GM12878 (cell line): ENCODE measurements around the gene RADIL. TPM values are rescaled to one million over a fixed set of nuclear protein-coding genes. Genes with fewer than 3 reads are reported as not detected.

Source experiments
- ATAC-seq: fragments of 200-7000 bp; cut with Tn5 transposase; 3 replicates; pipeline ENCODE4 v1.9.1; 2020; ENCODE audit warnings: mild to moderate bottlenecking, moderate library complexity
- BruUV-seq: library from RNA; stranded (reverse); fragments of 400-500 nt; replicated peaks from 2 replicates; lab custom pipeline; 2021; lab: Mats Ljungman, UMichigan
- CTCF ChIA-PET: fragments of 300-600 bp; sonication (Branson Sonifier 250); formaldehyde crosslinking; extraction: SDS; loops from one replicate; lab custom pipeline; 2021; ENCODE audit warnings: inconsistent platforms; lab: Yijun Ruan, JAX
- POLR2A ChIA-PET: fragments of 350-600 bp; formaldehyde crosslinking; extraction: SDS; loops from one replicate; lab custom pipeline; 2021; ENCODE audit warnings: inconsistent platforms; lab: Charles Lee
- RAD21 ChIA-PET: fragments of 300-600 bp; sonication (Branson Sonifier 250); formaldehyde crosslinking; loops from one replicate; lab custom pipeline; 2023; ENCODE audit warnings: antibody characterized with exemption; ENCODE audit not compliant: unreplicated experiment; lab: Charles Lee
- SMC1A ChIA-PET: fragments of 300-600 bp; sonication (Branson Sonifier 250); formaldehyde crosslinking; loops from one replicate; lab custom pipeline; 2023; ENCODE audit not compliant: unreplicated experiment, uncharacterized antibody; lab: Charles Lee
- DNase-seq: peaks from one replicate; pipeline ENCODE4 v3.0.0-alpha.2; 2011; ENCODE audit warnings: low read depth, low spot score
- FAIRE-seq: peaks from 3 replicates; lab custom pipeline; 2011; peaks lifted over from hg19 to GRCh38; lab: Jason Lieb, UNC
- H2AFZ ChIP-seq: 2 replicates; pipeline ENCODE4 v1.6.0; 2011; ENCODE audit warnings: low read depth, low read length, control low read depth; ENCODE audit not compliant: control insufficient read depth
- H3K27ac ChIP-seq: 2 replicates; pipeline ENCODE4 v1.5.1; 2011; ENCODE audit warnings: control low read depth; ENCODE audit not compliant: control insufficient read depth, insufficient read depth
- H3K27me3 ChIP-seq, 2 experiments: replicated peaks in 1 of 2; 2 replicates each; pipeline versions ENCODE4 v1.6.0 to v1.6.1; 2011; ENCODE audit warnings: low read length in 1 of 2; ENCODE audit not compliant: control insufficient read depth in 2 of 2, insufficient read depth in 2 of 2
- H3K36me3 ChIP-seq, 2 experiments: 2 replicates each; pipeline ENCODE4 v1.5.1; 2011; ENCODE audit warnings: low read length in 1 of 2; ENCODE audit not compliant: control insufficient read depth in 2 of 2, insufficient read depth in 2 of 2
- H3K4me1 ChIP-seq: 2 replicates; pipeline ENCODE4 v1.6.1; 2011; ENCODE audit warnings: mild to moderate bottlenecking, low read length, moderate library complexity, mixed read lengths; ENCODE audit not compliant: control insufficient read depth, insufficient read depth
- H3K4me2 ChIP-seq: 2 replicates; pipeline ENCODE4 v1.6.0; 2011; ENCODE audit warnings: control low read depth; ENCODE audit not compliant: control insufficient read depth, insufficient read depth
- H3K4me3 ChIP-seq: fragments of 200-600 bp; sonication (generic); 2 replicates; pipeline ENCODE4 v1.5.1; 2016
- H3K79me2 ChIP-seq: 2 replicates; pipeline ENCODE4 v1.6.0; 2011; ENCODE audit warnings: low read length; ENCODE audit not compliant: control insufficient read depth, insufficient read depth
- H3K9ac ChIP-seq: 2 replicates; pipeline ENCODE4 v1.8.0; 2011; ENCODE audit warnings: low read length, control low read depth, mixed read lengths; ENCODE audit not compliant: control insufficient read depth, insufficient read depth
- H3K9me3 ChIP-seq: replicated peaks from 3 replicates; pipeline ENCODE4 v1.5.1; 2011; ENCODE audit warnings: mild to moderate bottlenecking, low read length; ENCODE audit not compliant: control insufficient read depth, insufficient read depth
- H4K20me1 ChIP-seq: 2 replicates; pipeline ENCODE4 v1.6.0; 2011; ENCODE audit not compliant: control insufficient read depth, insufficient read depth
- CREB1 ChIP-seq: IDR thresholded peaks from 2 replicates; pipeline ENCODE4 v1.6.1; 2012; ENCODE audit warnings: low read depth, mild to moderate bottlenecking, inconsistent platforms
- DPF2 ChIP-seq: fragments of 450-650 bp; IDR thresholded peaks from 2 replicates; pipeline ENCODE4 v1.6.1; 2017; ENCODE audit warnings: mild to moderate bottlenecking
- GABPA ChIP-seq: IDR thresholded peaks from 2 replicates; pipeline ENCODE4 v1.6.1; 2014; ENCODE audit warnings: antibody characterized with exemption, low read depth, mild to moderate bottlenecking, inconsistent platforms
- MXI1 ChIP-seq: fragments of 150-350 bp; IDR thresholded peaks from 2 replicates; pipeline ENCODE4 v1.6.1; 2011; ENCODE audit warnings: low read depth, mild to moderate bottlenecking, inconsistent platforms, low read length, improper control_type of control experiment
- NR2C1 ChIP-seq: fragments of 450-650 bp; IDR thresholded peaks from 2 replicates; pipeline ENCODE4 v1.6.1; 2017; ENCODE audit warnings: antibody characterized with exemption, mild to moderate bottlenecking, moderate library complexity
- POLR2A ChIP-seq: IDR thresholded peaks from 2 replicates; pipeline ENCODE4 v1.6.1; 2011; ENCODE audit warnings: low read depth, mild to moderate bottlenecking, low read length
- SP1 ChIP-seq: IDR thresholded peaks from one replicate; pipeline ENCODE4 v1.6.1; 2011; ENCODE audit warnings: low read depth, low read length
- STAT3 ChIP-seq: IDR thresholded peaks from 2 replicates; pipeline ENCODE4 v1.6.1; 2011; ENCODE audit warnings: low read depth, low read length, improper control_type of control experiment
- ZNF384 ChIP-seq: IDR thresholded peaks from 2 replicates; pipeline ENCODE4 v1.6.1; 2012; ENCODE audit warnings: low read depth, mild to moderate bottlenecking, low read length, improper control_type of control experiment, borderline replicate concordance
- WGBS: methylation state at CpG from one replicate; pipeline ENCODE4 v1.1.6; 2016; ENCODE audit warnings: low lambda C conversion rate; ENCODE audit not compliant: insufficient replicate concordance, insufficient coverage; ENCODE audit errors: missing lambda C conversion rate; 5-methylcytosine and 5-hydroxymethylcytosine counted together
- in situ Hi-C: fragments of 300-500 bp; cut with MboI; formaldehyde crosslinking; loops from 9 replicates; pipeline ENCODE4 v1.14.3; 2018; ENCODE audit warnings: mixed read lengths
- intact Hi-C: fragments of 100-400 bp; cut with micrococcal nuclease; formaldehyde crosslinking; loops from one replicate; pipeline ENCODE4 v1.14.2; 2022; ENCODE audit not compliant: unreplicated experiment
- polyA plus RNA-seq, 11 experiments: library from polyadenylated mRNA; depleted of rRNA in 4 of 11; unstranded in 6 of 11; stranded (reverse) in 5 of 11; fragments of >200 nt; fragmentation: Nextera tagmentation in 4 of 11; fragmentation: Illumina TruSeq in 1 of 11; extraction: Ambion mirVana in 4 of 11; extraction: Trizol in 1 of 11; gene quantifications; 1 replicate in 1 of 11; 2 replicates in 10 of 11; pipeline versions ENCODE4 v1.2.1 to v1.2.3, GENCODE V29; 2011 to 2016; ENCODE audit warnings: inconsistent platforms in 2 of 11, missing spikeins in 2 of 11, low read depth in 1 of 11
- total RNA-seq, 4 experiments: library from RNA; depleted of rRNA in 3 of 4; stranded (reverse); fragments of >200 nt in 3 of 4; fragmentation: Illumina TruSeq in 1 of 4; extraction: Trizol in 1 of 4; gene quantifications; 2 replicates each; pipeline versions ENCODE4 v1.2.1 to v1.2.3, GENCODE V29; 2013 to 2021
- TF ChIP-seq, protein P1 (sequence below): IDR thresholded peaks from 2 replicates; pipeline ENCODE4 v1.6.1; 2011; ENCODE audit warnings: low read depth, low read length, improper control_type of control experiment, borderline replicate concordance

Gene RADIL
- total and polyA plus RNA-seq, 10 of the 15 experiments (the other 5 are each of a cell fraction or from before 2014, with no cell fraction given), result 0.05 to 0.06 TPM; not detected in 8

DNA sequence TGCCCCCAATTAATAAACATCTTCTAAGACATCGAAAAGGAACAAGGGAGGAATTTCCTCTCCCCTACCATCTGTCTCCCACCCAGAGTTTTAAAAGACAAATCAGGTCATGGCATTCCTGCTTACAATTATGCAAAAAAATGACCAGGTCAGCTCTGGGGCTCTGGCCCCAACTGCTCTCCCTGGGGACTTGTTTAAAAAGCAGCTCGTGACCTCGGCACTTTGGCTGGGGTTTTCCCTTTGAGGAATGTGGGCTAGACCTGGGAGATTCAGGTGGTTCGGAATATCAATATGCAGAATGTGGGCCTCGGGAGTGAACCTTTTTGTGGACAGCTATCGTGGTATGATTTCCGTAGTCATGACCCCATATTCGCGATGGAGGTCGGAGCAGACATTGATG, 648 bp upstream of the RADIL start:
- ATAC-seq, result no peak

DNA sequence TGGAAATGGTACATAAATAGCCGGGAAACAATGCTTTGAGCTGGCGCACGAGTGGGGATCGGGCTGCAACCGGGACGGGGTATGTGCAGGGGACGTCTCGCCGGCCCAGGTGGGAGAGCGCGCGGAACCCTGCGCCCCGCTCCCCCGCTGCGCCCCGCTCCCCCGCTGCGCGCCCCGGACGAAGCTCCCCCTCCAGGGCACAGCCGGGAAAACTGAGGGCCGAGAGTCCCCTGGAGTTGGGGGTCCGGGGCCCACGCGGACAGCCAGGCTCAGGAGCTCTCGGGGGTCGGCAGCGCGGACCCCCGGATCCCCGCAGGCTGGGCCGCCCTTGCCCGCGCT, 514 bp downstream of the RADIL start:
- H2AFZ ChIP-seq, result no peak overlapping the region
- TF ChIP-seq STAT3 (no peak), DPF2 (no peak), SP1 (no peak), CREB1 (no peak), ZNF384 (no peak), MXI1 (no peak)

More for the DNA sequence above, 648 bp upstream of the RADIL start:
- H3K79me2 ChIP-seq, result no peaks in the 10 kb centered on the region
- DNase-seq (no peak), FAIRE-seq (no peak)
- H3K4me1 ChIP-seq, result no peaks in the 10 kb centered on the region
- H2AFZ ChIP-seq, result no peak overlapping the region
- RAD21 ChIA-PET, result no interaction called here
- POLR2A ChIA-PET, result no interaction called here
- intact Hi-C loops (no loop called here), in situ Hi-C loops (no loop called here)
- no peaks in the 10 kb centered on the region for H4K20me1 ChIP-seq
- no peak overlapping the region for H3K4me3 ChIP-seq
- SMC1A ChIA-PET, result no interaction called here
- H3K9ac ChIP-seq, result no peak overlapping the region
- no peaks in the 10 kb centered on the region for H3K36me3 ChIP-seq
- H3K4me2 ChIP-seq, result no peak overlapping the region
- 68% methylated on average over 10 of the region's 10 CpGs for WGBS
- CTCF ChIA-PET, result interaction anchor here (0.6 kb wide), 1 partner anchor 216 kb away, joined by 3 read pairs; no protein-coding TSS in a partner anchor
- TF ChIP-seq NR2C1, result no peak
- TF ChIP-seq GABPA, result no peak
- TF ChIP-seq POLR2A, result no peak
- TF ChIP-seq, protein P1, sequence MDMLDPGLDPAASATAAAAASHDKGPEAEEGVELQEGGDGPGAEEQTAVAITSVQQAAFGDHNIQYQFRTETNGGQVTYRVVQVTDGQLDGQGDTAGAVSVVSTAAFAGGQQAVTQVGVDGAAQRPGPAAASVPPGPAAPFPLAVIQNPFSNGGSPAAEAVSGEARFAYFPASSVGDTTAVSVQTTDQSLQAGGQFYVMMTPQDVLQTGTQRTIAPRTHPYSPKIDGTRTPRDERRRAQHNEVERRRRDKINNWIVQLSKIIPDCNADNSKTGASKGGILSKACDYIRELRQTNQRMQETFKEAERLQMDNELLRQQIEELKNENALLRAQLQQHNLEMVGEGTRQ, result no peak
- H3K9me3 ChIP-seq, result no peaks in the 10 kb centered on the region
- H3K27me3 ChIP-seq, result peaks cover 3% of the 10 kb centered on the region in 2 experiments
- H3K27ac ChIP-seq, result no peak overlapping the region
- no TSS peak for BruUV-seq

More for the DNA sequence above, 514 bp downstream of the RADIL start:
- ChIA-PET POLR2A (no interaction called here), RAD21 (no interaction called here), SMC1A (no interaction called here), CTCF (interaction anchor here (0.7 kb wide), 1 partner anchor 129 kb away, joined by 3 read pairs; no protein-coding TSS in a partner anchor)
- H3K9ac ChIP-seq, result no peak overlapping the region
- FAIRE-seq (no peak), ATAC-seq (no peak), DNase-seq (no peak)
- H3K4me1 ChIP-seq, result no peaks in the 10 kb centered on the region
- 33% methylated on average over 21 of the region's 36 CpGs for WGBS
- no peak overlapping the region for H3K27ac ChIP-seq
- H4K20me1 ChIP-seq, result no peaks in the 10 kb centered on the region
- H3K4me3 ChIP-seq, result no peak overlapping the region
- no TSS peak for BruUV-seq
- H3K9me3 ChIP-seq, result no peaks in the 10 kb centered on the region
- peak overlapping the region; percentile 30; the same call in 1 of the 2 replicates for H3K4me2 ChIP-seq
- in situ Hi-C loops, result no loop called here
- intact Hi-C loops, result no loop called here
- H3K79me2 ChIP-seq, result no peaks in the 10 kb centered on the region
- no peaks in the 10 kb centered on the region for H3K36me3 ChIP-seq
- H3K27me3 ChIP-seq, result peaks cover 3% of the 10 kb centered on the region in 2 experiments
